GM10266 (cell line): Measurements from ENCODE around the gene STPG4.

Experiments used
- DNase-seq: peaks from one replicate; pipeline ENCODE4 v3.0.0; 2012; ENCODE audit errors: extremely low spot score
- TF ChIP-seq, protein P1 (sequence below): IDR thresholded peaks from 2 replicates; pipeline ENCODE4 v1.5.1; 2012; ENCODE audit warnings: mild to moderate bottlenecking, low read depth; ENCODE audit not compliant: control insufficient read depth, insufficient read depth; ENCODE audit errors: missing control alignments

Gene STPG4

DNA sequence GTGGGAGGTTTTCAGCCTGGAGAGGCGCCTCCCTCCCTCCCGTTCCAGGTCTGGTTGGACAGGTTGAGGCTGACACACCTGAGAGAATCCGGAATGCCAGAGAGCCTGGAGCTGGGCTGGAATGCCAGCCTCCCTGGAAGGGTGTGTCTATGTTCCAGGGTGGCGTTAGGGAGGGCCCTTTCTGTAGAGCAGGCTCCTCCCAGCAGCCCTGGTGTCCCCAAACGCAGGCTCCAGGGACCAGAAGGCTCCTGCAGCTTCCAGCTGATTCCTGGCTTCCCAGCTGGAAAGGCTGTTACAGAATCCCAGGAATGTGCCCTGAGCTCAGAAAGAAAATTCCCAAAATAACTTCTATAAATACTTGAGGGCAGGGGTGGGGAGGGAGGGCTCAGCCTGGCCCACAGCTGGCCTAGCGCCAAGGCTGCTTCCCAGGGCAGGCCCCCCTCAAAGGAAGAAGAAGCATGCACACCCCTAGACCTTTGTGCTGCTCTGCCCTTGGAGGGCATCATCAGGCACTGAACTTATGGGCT, 85.4 kb downstream of the STPG4 start:
- TF ChIP-seq, protein P1, sequence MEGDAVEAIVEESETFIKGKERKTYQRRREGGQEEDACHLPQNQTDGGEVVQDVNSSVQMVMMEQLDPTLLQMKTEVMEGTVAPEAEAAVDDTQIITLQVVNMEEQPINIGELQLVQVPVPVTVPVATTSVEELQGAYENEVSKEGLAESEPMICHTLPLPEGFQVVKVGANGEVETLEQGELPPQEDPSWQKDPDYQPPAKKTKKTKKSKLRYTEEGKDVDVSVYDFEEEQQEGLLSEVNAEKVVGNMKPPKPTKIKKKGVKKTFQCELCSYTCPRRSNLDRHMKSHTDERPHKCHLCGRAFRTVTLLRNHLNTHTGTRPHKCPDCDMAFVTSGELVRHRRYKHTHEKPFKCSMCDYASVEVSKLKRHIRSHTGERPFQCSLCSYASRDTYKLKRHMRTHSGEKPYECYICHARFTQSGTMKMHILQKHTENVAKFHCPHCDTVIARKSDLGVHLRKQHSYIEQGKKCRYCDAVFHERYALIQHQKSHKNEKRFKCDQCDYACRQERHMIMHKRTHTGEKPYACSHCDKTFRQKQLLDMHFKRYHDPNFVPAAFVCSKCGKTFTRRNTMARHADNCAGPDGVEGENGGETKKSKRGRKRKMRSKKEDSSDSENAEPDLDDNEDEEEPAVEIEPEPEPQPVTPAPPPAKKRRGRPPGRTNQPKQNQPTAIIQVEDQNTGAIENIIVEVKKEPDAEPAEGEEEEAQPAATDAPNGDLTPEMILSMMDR, result no peak
- DNase-seq, result no peak

GRCh38 chr2:47068981-47069627, 86.0 kb downstream of the STPG4 start:
- DNase-seq, result no peak
- TF ChIP-seq, protein P1, result no peak

- TF ChIP-seq, protein P1, result no peak
- DNase-seq, result no peak
Measured at GRCh38 chr2:47067788-47068407, 87.2 kb downstream of the STPG4 start.

GRCh38 chr2:47065771-47066380, 89.2 kb downstream of the STPG4 start:
- TF ChIP-seq, protein P1, result no peak
- DNase-seq, result no peak

DNA sequence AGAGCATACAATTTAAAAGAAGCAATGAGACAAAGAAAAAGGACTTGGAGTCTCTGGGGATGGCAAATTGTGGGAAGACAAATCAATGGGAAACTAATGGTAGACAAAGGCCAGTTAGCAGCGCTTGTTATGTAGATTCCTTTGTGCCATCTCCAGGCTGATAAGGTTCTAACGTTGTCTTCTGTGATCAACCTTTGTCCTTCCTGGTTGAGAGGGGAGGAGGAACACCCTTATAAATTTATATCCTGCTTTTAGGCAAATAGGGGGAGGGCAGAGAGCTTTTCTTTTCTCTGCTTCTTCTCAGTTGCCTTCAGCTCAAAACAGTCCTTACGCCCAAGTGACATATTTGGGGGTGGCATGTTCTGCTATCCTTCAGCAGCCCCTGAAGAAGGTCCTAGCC, 89.8 kb downstream of the STPG4 start:
- TF ChIP-seq, protein P1, result no peak
- no peak for DNase-seq

GRCh38 chr2:47064106-47064505, 91.0 kb downstream of the STPG4 start:
- TF ChIP-seq, protein P1, result no peak
- DNase-seq, result no peak

GRCh38 chr2:47063538-47063930, 91.6 kb downstream of the STPG4 start:
- TF ChIP-seq, protein P1, result no peak
- DNase-seq, result no peak
